ENCODE results near the gene MMP23B.

DNA sequence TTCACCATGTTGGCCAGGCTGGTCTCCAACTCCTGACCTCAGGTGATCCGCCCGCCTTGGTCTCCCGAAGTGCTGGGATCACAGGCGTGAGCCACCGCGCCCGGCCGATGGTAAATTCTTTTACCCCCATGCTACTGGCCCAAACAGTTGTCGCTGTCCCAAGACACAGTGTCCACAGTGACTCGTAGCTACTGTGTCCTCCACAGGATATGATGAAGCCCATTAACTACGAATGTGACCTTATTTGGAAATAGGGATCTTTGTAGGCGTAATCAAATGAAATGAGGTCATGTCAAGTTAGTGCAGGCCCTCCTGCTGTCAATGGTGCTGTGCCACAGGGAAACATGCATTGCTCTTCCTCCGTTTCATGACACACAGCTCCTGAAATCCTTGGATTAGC, 40.5 kb upstream of the MMP23B start:
- no peak for TF ChIP-seq CTCF (IDR thresholded peaks at IDR 0.05)
- TF ChIP-seq POLR2AphosphoS5 (IDR thresholded peaks at IDR 0.05), result no peak
- TF ChIP-seq POLR2A (IDR thresholded peaks at IDR 0.05), result no peak

Measured in gastroesophageal sphincter (tissue), 3 donors.